IPS DF 4.7 (cell line): Measurements from ENCODE around the gene LDLRAD3.

Experiments
- DNase-seq: peaks from one replicate; pipeline ENCODE4 v3.0.0-alpha.2; 2013; ENCODE audit warnings: low spot score; ENCODE audit errors: extremely low read depth

Gene LDLRAD3

GRCh38 chr11:36205536-36205935, 261.7 kb downstream of the LDLRAD3 start:
- no peak for DNase-seq

DNA sequence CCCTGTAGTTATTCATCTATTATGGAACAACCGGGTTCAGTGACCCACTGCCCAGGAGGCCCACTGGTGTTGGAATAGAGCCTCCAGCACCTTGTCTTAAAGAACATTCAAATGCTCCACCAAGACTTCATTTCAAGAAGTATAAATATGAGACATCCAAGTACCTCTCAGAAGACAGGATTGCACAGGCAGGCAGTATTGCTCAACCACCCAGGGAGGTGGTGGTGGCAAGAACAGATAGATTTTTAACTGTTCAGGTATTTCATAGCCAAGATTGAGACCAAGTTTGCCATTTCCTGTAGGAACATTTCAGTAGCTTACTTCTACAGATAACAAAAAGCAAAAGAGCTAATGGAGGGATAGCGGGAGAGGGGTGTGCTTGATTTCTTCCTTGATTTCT, 266.7 kb downstream of the LDLRAD3 start:
- DNase-seq = no peak

DNA sequence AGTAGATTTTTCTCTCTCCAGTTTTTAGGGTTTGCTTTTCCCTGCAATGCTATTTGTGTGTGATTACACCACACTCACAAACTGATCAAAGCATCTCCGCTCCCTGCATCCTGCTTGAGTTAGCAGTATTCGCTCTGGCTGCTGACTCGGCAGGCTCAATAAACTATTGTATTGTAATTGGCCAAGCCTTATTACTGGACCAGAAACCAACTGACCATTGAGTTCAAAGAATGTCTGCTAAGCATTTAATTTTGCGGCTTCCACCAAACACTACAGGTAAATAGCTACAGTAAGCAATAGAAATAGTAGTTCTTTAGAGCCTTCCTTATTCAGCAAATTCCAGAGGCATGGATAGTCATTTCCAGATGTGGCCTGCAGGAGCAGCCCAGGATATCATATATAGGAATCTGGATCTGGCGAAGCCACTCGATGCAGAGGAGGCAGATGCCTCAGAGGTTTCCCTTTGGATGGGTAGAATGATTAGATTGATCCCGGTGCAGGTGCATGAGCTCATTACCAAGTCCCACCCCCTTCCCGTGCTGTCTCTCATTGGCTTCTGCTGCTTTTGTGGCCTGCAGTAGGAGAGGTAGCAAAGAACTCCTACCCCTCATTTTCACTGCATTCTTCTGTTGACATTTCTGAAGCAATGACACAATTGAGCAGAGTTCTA, 268.0 kb downstream of the LDLRAD3 start:
- no peak for DNase-seq

GRCh38 chr11:36212564-36213392, 268.9 kb downstream of the LDLRAD3 start:
- no peak for DNase-seq

DNA sequence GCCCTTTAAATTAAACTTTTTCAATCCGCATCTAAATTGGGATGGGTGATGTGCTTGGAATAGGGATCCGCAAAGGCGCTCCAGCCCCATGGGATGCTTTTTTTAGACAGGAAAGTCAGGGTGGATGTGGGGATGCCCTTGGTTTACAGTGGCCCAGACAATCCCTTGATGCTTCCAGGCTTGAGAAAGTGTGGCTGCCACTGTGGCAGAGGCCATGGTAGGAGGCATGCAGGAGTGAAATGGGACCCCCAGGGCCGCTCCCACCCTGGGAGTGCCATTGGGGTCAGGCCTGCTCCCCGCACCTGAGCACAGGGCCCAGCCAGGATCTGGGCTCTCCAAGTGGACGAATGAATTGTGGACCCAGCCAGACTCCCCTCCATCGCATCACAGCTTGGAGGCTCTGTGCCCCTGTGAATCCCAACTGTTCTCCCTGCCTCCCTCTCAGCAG, 269.6 kb downstream of the LDLRAD3 start:
- no peak for DNase-seq

DNA sequence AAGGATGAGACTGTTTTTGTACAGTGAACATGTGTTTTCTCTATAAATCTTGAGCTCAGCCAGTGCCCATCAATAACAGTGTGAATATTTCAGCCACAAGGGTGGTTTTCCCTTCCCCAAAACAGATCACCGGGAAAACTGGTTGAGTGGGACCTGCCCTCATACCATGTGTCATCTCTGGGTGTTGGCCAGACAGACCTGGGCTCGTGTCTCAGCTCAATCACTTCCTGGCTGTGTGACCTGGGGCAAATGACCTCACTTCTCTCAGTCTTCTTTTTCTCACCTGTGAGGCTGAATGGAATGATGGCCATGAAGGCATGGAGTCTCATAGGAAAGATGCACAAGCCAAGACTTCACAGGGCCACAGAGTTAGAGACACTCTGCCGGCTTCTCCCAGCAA, 270.6 kb downstream of the LDLRAD3 start:
- no peak for DNase-seq

DNA sequence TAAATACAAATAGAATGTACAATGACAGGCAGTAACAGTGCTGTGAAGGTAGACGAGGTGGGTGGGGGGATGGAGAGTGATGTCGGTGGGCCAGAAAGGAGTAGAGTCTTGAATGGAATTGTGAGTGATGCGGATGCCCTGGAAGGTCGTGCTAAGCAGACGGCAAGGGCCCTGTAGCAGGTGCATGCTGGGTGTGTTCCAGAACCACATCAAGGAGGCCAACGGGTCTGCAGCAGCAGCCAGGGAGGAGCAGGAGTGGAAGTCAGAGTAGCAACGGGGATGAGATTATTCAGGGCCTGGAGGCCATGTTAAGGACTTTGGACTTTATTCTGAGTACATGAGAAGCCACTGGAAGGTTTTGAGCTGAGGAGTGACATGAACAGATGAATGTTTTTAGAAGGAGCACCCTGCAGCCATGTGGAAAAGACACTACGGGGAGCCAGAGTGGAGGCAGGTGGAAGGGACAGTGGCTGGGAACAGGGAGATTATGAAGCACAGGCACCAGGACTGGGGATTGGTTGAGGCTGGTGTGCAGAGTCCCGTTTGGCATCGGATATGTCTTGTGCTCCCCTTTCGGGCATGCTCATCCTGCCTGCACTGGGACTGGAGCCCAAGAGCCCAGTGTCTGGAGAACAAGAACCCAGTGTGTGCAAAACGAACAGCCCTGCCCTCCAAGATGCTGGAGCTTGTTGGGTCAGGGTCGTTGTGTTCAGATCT, 271.3 kb downstream of the LDLRAD3 start:
- DNase-seq = no peak

GRCh38 chr11:36215693-36216060, 271.8 kb downstream of the LDLRAD3 start:
- DNase-seq = no peak

DNA sequence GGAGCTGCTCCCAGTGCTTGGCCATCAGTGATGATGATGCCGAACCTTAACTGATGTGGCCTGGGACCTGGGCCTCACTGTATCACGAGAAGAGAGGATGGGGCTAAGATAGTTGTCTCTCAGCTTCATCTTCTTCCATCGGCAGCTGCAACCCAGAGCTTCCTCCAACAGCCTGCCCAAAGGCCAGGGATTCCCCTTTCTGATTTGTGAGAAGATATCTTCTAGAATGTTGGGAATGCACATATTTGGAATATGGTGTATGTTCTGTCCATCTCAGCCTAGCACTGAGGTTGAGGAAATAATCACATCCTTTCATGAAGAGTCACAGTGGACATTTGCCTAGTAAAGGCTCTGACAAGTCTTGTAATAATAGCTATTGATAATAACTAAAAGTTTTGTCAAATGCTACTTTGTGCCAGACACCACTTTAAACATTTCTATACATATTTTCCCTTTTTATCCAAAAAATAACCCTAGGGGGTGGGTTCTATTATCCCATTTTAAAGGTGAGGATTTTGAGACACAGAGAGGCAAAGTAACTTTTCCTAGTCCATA, 272.3 kb downstream of the LDLRAD3 start:
- DNase-seq = no peak

GRCh38 chr11:36218283-36218921, 274.5 kb downstream of the LDLRAD3 start:
- DNase-seq = no peak

- no peak for DNase-seq
Observed at GRCh38 chr11:36219996-36220395, 276.1 kb downstream of the LDLRAD3 start.

GRCh38 chr11:36222831-36223635, 279.2 kb downstream of the LDLRAD3 start:
- DNase-seq = no peak

DNA sequence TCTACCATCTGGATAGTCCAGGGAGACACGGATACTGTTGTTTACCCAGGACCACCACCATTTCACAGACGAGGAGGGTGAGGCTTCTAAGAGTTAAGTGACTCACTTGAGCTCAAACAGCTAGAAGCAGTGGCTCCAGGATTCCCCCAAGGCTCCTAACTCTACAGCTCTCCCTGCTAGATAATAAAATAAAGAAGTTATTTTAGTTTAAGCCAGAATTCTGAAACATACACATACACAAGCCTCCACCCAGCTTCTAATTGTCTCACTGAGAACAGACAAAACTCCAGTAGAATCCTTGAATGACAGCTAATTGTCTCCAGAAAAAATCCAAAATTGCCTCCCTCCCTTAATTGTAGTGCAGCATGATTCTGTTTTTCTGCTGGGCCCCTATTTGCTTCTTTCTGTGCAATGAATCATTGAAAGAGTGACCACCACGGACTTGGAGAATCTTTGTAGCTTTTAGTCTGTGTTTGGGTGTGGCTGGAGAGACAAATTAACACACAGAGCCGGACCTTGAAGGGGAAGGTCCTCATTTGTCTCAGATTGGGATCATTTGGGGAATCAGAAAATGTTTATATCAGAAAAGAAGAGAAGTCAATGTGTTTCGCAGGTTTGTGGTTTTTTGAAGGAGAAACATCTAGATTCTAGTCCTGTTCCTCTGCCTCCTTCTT, 280.5 kb downstream of the LDLRAD3 start:
- no peak for DNase-seq

DNA sequence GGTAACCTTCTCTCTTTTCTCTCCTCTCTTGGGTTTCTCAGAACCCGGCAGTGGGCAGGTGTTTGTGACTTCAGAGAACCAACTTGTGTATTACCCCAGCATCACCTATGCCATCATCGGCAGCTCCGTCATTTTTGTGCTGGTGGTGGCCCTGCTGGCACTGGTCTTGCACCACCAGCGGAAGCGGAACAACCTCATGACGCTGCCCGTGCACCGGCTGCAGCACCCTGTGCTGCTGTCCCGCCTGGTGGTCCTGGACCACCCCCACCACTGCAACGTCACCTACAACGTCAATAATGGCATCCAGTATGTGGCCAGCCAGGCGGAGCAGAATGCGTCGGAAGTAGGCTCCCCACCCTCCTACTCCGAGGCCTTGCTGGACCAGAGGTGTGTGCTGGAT, 283.2 kb downstream of the LDLRAD3 start:
- DNase-seq = no peak

GRCh38 chr11:36228689-36229088, 284.8 kb downstream of the LDLRAD3 start:
- DNase-seq = no peak

- no peak for DNase-seq
Observed at GRCh38 chr11:36229091-36229705, 285.3 kb downstream of the LDLRAD3 start.

DNA sequence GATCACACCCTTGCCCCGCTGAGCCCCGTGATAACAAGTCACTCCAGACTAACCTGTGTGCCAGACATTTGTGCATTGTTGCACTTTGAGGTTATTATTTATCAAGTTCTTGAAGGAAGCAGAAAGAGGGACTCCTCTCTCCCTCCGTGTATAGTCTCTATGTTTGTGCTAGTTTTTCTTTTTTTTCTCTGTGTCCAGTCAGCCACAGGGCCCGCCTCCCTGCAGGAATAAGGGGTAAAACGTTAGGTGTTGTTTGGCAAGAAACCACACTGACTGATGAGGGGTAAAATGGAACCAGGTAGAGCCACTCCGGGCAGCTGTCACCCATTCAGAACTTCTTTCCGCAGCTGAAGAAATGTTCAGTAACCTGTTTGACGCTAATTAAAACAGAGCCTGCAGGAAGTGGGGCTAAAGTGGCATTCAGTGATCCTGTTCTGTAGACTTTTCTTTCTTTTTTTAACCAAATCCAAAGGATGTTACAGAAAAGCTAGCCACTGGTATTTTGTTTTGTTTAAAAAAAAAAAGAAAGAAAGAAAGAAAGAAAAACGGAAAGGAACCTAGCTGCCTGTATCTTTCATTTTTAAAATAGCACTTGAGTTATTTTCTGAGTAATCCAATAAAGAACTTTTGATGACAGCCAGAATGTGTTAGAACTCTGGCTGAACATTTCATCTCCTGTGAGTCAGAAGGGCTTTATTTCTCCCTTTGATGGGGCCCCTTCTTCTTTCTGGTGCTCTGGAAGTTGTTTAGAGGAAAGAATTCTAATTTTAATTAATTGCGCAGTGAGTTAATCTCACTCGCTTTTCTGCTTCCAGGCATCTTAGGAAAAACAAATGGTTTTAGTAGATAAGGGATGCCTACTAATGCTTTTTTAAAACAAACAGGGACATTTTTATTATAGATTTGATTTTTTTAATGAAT, 287.2 kb downstream of the LDLRAD3 start:
- no peak for DNase-seq

- DNase-seq = no peak
Observed at GRCh38 chr11:36233204-36233603, 289.3 kb downstream of the LDLRAD3 start.

DNA sequence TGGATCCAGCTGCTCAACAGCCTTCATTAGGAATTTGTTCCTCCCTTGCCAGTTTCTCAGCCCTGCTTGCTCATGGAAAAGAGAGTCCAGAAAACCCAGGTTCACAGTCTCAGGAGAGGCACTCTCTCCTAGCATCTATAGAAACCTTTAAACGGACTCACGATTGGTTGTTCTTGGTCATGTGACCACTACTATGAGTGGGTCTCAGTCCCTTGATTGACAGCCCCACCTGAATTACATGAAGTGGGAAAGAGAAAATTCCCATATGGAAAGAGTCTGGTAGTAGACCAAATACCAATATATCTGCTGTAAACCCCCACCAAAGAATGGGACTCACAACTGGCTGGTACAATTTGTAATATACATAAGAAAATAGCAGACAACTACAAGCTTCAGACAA, 291.0 kb downstream of the LDLRAD3 start:
- no peak for DNase-seq
